Ovary (tissue), 3 donors: ENCODE data around the gene TBXA2R.

Experiments used
- CTCF ChIP-seq, 3 donors: fragments of 450-650 bp in 2 of 3; fragments of 200-600 bp in 1 of 3; IDR thresholded peaks; one replicate each; pipeline versions ENCODE4 v1.5.1 to v1.8.0; 2016 to 2022; ENCODE audit warnings: antibody characterized with exemption in 3 of 3, mild to moderate bottlenecking in 1 of 3
- EP300 ChIP-seq: sonication (generic); formaldehyde crosslinking; IDR thresholded peaks from one replicate; pipeline ENCODE4 v1.6.1; 2017; ENCODE audit warnings: antibody characterized with exemption
- POLR2A ChIP-seq: fragments of 450-650 bp; IDR thresholded peaks from one replicate; pipeline ENCODE4 v1.6.1; 2017; ENCODE audit warnings: antibody characterized with exemption, mild to moderate bottlenecking, moderate library complexity
- donor health status: DM: no; HTN: no; CAD: no.

- TF ChIP-seq CTCF (IDR thresholded peaks at IDR 0.05) (no peak), EP300 (no peak), POLR2A (no peak)
These were observed 8.3 kb upstream of the TBXA2R start for GRCh38 chr19:3614858-3615505.
